Esophagus squamous epithelium (tissue), 4 donors: ENCODE measurements around the gene DFFA.

Experiments used
- CTCF ChIP-seq, 6 experiments: fragments of 450-650 bp in 4 of 6; fragments of 200-600 bp in 2 of 6; sonication (generic) in 2 of 6; IDR thresholded peaks; one replicate each; pipeline ENCODE4 v1.5.1; 2016 to 2019; ENCODE audit warnings: antibody characterized with exemption in 6 of 6, mild to moderate bottlenecking in 4 of 6, moderate library complexity in 4 of 6
- POLR2A ChIP-seq, 4 donors: fragments of 450-650 bp; IDR thresholded peaks; one replicate each; pipeline ENCODE4 v1.6.1; 2017; ENCODE audit warnings: antibody characterized with exemption in 4 of 4, mild to moderate bottlenecking in 4 of 4, moderate library complexity in 3 of 4

- TF ChIP-seq CTCF (IDR thresholded peaks at IDR 0.05) = no peak
- TF ChIP-seq POLR2A (IDR thresholded peaks at IDR 0.05) = no peak
Measured at GRCh38 chr1:10519016-10519417, 46.7 kb upstream of the DFFA start.
